Choroid plexus epithelial cell (primary cell): ENCODE results near the gene CD300A.

Source experiments
- DNase-seq: peaks from one replicate; pipeline ENCODE4 v3.0.0-alpha.2; 2010; ENCODE audit warnings: low read depth
- H3K4me3 ChIP-seq: 2 replicates; pipeline ENCODE4 v1.5.1; 2011; ENCODE audit warnings: low read depth, mild to moderate bottlenecking, control low read depth, low read length, moderate library complexity
- TF ChIP-seq, protein P1 (sequence below): conservative IDR thresholded peaks from 2 replicates; pipeline ENCODE4 v1.5.1; 2011; ENCODE audit warnings: low read depth, mild to moderate bottlenecking, control low read depth, inconsistent platforms, low read length, moderate library complexity

Gene CD300A

GRCh38 chr17:74530831-74531150, 64.4 kb downstream of the CD300A start:
- TF ChIP-seq, protein P1, sequence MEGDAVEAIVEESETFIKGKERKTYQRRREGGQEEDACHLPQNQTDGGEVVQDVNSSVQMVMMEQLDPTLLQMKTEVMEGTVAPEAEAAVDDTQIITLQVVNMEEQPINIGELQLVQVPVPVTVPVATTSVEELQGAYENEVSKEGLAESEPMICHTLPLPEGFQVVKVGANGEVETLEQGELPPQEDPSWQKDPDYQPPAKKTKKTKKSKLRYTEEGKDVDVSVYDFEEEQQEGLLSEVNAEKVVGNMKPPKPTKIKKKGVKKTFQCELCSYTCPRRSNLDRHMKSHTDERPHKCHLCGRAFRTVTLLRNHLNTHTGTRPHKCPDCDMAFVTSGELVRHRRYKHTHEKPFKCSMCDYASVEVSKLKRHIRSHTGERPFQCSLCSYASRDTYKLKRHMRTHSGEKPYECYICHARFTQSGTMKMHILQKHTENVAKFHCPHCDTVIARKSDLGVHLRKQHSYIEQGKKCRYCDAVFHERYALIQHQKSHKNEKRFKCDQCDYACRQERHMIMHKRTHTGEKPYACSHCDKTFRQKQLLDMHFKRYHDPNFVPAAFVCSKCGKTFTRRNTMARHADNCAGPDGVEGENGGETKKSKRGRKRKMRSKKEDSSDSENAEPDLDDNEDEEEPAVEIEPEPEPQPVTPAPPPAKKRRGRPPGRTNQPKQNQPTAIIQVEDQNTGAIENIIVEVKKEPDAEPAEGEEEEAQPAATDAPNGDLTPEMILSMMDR: no peak

DNA sequence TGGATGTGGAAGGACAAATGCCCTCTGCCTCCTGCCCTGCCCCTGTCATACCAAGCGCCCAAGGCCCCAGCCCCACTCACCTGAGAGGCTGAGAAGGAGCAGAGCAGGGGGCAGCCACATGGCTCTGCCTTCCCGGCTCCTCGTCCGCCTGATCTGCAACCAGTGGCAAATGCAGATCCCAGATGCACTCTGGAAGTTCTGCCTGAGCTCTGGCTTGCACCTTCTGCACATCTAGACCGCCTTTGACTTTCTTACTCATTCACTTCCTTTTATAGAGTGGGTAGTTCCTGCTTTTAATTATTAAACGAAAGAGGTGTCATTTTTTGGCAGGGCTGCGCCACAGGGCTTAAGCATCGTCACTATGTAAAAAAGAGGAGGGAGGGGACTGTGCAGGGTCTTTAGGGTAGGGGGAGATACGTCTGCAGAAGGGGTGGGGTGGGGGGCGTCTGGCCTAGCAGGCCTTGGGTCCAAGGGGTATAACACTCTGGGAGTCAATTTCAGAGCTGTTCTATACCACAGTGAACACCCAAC, 64.9 kb downstream of the CD300A start, which contains the start of gene CD300LB:
CD300LB (minus strand) TSS at position 245 of the 531 bp plus-strand sequence; CDS start at position 120, 125 bp downstream.
- H3K4me3 ChIP-seq: no peak within 1 kb of the TSS
- TF ChIP-seq, protein P1: no peak
- no peak for DNase-seq

More at GRCh38 chr17:74530831-74531150, 64.4 kb downstream of the CD300A start:
- H3K4me3 ChIP-seq: no peak overlapping the region
- DNase-seq: no peak

- H3K4me3 ChIP-seq: no peak overlapping the region
- TF ChIP-seq, protein P1: no peak
- no peak for DNase-seq
Observed at GRCh38 chr17:74532115-74532514, 65.7 kb downstream of the CD300A start.
